ENCODE measurements around the gene LMNA.
A peak's percentile ranks its signal among the peaks of the same experiment; 100 is the strongest.

Gene LMNA

DNA sequence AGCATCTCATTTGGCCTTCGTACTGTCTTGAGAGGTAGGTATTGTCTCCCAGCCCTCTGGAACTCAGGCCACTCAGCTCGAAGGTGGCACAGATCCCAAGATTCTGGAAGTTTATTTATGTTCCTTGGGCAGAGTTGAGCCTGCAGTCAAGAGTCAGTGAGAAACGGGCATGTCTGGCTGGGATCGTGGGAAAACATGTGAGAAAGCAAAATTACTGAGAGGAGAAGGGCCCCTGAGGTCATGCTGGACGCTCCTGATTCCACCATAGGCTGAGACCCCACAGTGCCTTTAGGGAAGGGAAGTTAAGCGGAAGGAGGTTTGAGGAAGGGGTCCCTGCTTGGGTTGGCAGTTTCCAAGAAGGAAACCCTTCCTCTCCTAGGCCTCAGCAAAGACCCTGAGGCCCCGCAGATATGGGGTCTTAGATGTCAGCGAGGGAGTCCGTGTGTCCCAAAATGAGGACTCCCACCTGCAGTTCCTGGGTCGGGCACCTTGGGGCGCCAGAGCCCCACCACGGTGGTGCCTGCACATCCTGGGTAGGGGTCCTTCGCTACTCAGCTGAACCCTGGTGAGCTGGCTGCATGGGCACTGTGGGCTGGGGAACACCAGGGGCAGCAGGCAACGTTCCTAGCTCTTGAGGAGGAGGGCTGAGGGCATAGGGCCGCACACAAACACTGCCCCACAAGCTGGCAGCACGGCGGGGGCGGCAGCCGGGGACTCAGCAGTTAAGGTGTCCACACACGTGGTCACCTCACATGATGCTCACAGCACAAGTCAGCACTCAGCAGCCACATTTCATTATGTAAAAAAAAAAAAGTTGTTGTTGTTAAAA is 26.6 kb downstream of the LMNA start:
- DNase-seq (ENCODE audit: low spot score) = no peak

DNA sequence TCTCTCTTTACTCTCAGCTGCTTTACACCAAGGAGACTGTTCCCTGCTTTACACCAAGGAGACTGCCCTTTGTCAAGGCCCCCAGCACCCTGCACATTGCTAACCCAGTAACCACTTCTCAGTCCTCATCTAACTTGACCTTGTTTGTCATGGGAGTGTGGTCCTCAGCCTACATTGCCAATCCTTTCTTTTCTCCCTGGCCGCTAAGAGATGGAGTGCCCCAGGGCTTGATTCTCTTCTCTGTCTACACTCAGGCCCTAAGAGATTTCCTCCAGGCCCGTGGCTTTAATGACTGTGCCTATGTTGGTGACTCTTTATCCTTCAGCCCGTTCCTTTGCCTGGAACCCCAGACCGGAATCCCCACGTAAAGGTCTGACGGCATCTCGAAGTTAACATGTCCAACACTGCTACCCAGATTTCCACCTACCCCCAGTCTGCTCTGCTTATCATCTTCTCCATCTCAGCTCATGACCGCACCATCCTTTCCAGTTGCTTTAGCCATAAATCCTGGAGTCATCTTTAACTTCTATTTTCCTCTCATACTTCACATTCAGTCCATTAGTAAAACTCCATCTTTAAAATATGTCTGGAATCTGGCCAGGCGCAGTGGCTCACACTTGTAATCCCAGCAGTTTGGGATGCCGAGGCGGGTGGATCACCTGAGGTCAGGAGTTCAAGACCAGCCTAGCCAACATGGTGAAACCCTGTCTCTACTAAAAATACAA is 29.4 kb downstream of the LMNA start:
- DNase-seq (ENCODE audit: low spot score) = no peak

DNA sequence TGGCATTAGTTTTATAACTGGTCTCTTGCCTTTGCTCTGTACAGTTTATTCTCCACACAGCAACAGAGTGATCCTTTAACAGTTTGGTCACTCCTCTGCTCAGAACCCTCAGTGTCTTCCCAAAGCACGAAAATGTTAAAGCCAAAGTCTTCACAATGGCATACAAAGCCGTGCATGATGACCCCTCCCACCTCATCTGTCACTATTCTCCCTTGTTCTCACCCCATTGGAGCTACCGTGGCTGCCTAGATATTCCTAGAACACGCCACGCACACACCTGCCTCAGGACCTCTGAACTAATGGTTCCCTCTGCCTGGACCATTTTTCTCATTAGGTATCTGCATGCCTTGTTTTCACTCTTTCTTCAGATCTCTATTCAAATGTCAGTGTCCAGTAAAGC is 30.2 kb downstream of the LMNA start:
- DNase-seq (ENCODE audit: low spot score) = no peak

DNA sequence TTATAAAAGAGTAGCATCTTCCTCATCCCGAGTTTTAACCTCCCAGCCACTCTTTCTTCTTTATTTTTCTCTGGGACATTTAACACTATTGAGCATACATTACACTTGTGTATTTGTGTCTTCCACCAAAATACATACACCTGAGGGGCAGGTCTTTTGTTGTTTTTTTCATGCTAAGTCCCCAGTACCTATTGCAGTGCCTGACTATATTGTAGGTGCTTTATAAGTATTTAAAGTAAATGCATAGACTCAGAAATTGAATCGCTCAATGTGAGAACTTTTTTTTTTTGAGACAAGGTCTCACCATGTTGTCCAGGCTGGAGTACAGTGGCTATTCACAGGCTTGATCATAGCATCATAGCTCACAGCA is 31.1 kb downstream of the LMNA start:
- no peak for DNase-seq (ENCODE audit: low spot score)

DNA sequence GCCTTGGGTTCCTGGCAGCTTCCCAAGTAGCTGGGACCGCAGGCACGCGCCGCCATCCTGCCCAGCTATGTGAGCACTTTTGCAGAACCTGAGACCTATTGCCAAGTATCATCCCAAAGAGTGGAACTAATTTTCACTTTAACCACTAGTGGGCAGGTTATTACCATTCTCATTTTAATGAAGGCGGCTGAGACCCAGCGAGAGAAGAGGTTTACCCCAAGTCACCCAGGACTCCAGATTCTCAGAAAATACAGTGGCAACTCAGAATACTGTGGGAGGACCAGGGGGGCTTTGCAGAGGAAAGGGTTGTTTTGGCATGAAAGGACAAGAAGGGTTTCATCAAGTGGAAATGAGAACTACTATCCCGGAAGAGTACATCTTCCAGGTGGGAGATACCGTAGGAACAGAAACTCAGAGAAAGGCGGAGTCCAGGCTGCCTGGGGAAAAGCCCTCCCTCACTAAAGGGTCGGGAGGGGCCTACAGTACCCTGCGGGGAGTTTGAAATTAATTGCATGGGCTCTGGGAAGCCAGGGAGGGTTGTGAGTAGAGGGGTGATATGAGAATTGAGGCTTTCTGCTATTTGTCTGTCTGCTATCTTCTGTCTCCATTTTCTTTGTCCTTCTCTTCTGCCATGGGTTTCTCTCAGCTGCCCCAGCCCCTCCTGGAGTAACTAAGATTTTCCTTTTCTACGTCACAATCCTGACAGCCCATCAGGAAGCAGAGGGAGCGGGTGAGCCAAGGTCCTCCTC is 31.7 kb downstream of the LMNA start:
- peak; percentile 92 for DNase-seq (ENCODE audit: low spot score)

DNA sequence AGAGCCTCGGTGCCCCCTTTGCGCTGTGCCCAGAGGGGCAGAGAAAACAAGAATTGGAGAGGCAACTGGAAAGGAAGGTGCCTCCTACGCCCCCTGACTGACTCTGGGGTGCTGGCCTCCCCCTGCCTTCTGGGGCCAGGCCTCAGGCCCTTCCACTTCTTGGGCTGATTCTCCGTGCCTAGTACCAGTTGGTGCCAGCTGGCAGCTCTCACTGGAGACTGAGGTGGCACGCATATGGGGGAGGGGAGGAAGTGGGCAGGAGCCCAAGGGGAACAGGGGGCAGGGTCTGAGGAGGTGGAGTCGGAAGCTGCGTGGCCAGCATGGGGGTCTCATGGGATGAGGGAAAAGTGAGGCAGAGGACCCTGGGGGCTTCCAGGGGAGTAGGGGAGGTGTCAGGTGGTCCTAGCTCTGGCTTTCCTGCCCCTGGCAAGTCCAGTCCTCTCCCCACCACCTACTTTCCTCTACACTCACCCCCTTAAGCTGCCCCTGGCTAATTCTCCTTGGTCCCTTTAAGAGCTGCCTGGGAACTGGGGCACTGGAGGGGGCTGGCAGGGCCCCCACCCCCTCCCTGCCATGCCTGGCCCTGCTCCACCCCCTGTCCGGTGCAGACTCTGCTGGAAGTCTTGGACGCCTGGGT is 32.4 kb downstream of the LMNA start:
- DNase-seq (ENCODE audit: low spot score) = no peak

DNA sequence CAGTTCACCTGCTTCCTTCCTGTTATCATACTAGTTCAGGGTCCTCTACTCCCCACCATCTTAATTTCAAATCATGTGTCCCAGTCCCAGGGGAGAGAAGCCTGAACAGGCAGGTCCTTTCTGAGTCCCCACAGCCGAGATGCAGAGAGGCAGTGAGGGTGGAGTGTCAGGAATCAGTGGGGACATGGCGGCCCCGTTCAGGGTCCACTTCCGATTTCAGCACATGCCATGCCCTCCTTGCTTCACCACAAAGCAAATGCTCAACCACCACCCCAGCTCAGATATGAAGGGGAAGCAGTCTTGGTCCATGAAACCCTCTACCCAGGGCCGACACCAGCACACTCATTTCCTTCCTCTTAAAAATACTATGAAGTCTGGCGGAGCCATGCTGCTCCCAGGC is 33.7 kb downstream of the LMNA start:
- no peak for DNase-seq (ENCODE audit: low spot score)

DNA sequence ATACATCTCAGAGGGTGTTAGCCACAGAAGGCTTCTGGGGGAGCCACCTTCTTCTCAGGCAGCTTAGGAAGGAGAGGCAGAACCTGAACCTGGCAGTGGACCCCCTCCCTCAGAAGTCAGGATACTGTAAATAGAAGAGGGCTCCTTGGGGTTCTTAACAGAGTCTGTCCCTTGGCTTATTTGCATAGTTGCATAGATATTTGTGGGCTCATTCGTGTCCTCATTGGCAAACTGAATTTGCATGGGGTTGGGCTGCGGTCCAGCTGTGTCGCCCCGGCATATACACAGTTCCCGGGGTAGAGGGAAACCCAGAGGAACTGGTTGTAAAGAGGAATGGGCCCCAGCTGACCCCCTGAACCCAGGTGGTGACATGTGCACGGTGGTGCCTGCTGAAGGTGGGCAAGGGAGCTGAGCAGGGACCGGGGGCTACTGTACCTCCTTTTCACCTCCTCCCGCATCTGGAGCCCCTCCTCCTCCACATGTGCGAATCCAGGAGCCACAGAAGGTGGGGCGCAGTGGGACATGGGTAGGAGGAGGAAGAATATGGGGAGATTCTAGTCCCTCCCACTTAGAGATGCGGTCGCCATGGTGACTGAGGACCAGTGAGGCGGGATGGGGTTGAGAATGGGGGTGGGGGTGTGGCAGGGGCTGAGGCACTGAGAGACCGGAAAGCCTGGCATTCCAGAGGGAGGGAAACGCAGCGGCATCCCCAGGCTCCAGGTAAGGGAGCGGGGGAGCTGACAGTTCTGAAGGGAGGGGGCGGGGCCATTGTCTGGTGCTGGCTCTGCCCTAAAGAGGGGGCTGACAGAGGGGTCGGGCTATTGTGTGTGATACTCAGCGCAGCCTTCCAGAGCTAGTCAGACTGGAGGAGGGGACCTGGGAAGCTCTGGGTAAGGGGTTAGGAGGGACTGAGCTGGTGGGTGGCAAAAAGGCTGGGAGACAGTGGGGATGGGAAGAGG is 35.1 kb downstream of the LMNA start:
- DNase-seq (ENCODE audit: low spot score) = no peak

DNA sequence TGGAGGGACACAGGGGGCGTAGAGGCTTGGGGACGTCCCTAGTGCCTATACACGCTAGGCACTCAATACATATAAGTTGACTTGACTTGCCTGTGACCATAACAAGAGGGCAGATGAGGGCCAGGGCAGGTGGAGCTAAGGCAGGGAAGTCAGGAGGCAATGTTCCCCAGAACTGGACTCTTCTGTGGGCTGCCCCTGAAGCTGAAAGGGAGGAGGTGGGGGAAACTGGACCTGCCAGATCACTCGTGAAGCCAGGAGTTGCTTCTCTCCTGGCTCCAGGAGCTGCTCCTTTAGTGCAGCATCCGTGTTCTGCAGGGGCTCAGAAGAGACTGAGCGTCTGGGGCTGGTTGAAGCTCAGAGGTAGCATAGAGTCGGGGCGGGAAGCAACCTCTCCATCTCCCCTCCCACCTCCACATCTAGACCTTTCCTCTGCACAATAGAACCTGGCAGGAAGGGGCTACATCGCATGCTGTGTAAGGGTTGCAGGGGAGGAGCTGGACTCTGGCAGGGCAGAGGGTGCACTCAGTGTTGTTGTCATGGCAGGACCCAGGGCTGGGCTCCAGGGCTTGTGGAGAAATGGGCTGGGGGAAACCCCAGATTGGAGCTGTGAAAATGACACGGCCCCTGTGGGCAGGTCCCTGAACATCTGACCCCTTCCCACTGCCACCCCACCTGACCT is 36.0 kb downstream of the LMNA start:
- no peak for DNase-seq (ENCODE audit: low spot score)

DNA sequence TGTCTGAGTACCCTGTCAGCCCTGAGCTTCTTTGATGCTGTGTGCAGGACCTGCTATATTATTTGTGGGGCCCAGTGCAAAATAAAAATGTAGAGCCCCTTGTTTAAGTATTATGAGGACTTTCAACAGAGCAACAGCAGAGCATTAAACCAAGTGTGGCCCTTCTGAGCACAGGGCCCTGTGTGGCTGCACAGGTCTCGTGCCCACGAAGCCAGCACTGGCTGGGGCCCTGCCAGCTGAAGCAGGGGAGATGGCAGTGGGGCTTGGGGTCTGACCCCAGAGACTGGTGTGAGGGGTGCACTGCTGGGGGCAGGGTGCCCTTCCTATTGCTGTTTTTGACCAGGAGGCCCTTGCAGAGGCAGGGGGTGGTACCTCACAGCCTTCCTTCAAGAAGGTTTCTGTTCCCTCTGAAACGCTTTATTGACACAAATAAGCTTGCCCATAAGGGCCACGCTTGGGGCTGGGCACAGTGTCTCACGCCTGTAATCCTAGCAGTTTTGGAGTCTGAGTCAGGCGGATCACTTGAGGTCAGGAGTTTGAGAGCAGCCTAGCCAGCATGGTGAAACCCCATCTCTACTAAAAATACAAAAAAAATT is 36.7 kb downstream of the LMNA start:
- DNase-seq (ENCODE audit: low spot score) = no peak

DNA sequence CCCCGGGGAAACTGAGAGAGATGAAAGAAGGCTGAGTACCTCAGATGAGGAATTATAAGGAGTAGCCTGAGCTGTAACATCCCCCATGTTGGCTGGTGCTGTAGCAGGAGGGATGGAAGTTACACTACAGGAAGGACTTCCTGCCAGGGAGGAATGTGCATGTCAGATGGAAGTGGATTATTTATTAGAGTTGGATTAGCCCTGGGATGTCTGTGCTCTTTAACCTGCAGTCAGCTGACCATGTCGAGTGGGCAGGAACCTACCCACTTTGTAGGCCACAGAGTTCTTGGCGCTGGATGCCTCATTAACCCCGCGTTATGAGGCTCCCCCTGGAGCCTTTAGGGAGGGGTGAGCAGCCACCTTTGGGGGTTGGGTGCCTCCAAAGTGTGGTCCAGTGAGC is 38.1 kb downstream of the LMNA start:
- no peak for DNase-seq (ENCODE audit: low spot score)

DNA sequence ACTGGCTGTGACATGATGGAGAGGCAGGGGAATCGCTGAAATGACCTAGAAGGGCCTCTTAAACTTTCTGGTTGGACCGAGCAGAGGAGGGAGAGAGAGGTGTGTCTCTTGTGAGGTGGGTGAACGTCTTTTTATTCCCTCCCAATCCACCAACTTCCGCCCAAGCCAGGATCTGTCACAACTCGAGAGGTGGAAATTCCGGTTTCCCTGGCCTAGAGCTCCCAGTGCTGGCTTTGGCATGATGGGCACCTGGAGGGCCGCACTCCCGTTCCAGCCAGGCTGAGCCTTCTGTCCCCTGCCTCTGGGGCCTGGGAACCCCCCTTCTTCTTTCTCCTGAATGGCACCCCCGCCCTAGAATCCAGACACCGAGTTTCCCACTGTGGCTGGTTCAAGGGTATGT is 38.9 kb downstream of the LMNA start, which contains the start of gene SEMA4A:
Gene SEMA4A, plus strand, starts transcription at position 224 of the 400 bp plus-strand sequence. CDS start 994 bp downstream, outside the sequence.
- no peak for DNase-seq (ENCODE audit: low spot score)

DNA sequence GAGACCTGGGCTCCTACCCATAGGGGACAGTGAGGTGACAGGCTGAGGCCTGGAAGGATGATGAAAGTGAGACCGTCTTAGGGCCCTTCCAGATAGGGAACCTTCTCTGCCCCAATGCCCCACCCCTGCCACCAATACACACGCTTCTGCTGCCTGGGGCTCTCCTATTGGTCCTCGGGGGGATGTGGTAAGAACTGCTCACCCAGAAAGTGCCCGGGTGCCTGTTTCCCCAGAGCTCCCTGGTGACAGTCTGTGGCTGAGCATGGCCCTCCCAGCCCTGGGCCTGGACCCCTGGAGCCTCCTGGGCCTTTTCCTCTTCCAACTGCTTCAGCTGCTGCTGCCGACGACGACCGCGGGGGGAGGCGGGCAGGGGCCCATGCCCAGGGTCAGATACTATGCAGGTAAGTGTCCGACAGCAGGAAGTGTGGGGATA is 39.8 kb downstream of the LMNA start:
- no peak for DNase-seq (ENCODE audit: low spot score)

DNA sequence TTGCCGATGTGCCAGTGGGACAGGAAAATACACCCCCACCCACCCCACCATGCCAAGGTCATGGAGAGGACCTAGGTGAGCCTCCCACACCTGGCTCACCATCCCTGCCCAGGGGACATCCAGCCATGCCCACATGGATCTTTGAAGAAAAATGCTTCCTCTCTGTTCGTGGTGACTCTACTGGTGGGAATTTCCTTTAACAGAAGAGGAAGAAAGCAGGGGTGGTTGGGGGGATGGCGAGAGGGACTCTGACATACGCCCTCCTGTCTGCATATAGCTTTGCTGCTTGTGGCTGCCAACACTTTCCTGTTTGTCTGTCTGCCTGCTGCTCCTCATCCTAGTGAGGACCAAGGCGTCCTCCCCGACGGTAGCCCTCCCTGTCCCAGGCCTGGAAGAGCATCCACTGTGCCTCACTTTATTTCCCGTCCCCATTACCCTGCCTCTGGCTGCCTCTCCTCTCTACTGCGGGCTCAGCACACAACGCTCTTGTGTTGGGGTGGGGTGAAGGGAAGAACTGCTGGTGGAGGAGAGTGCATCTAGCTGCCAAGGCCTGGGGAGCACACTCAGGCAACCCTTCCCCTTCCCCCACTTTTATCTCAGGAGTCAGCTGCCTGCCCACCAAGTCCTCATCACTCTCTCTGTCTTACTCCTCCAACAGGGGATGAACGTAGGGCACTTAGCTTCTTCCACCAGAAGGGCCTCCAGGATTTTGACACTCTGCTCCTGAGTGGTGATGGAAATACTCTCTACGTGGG is 41.4 kb downstream of the LMNA start:
- no peak for DNase-seq (ENCODE audit: low spot score)

DNA sequence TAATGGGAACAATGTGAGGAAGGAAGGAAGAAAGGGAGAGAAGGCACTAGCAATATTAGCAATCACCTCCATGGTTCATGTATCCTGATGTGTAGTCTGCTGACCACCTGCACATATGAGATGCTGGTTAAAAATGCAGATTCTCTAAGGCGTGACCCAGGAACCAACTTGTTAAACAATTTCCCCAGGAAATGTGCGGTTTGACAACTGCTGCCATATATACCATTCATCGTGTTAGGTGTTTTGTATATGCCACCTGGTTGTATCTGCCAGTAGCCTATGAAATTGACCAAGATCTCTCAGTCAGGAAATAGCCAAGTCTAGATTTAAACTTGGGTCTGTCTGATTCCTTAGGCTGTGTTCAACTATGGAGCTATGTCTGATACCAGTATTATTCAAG is 43.0 kb downstream of the LMNA start:
- no peak for DNase-seq (ENCODE audit: low spot score)

DNA sequence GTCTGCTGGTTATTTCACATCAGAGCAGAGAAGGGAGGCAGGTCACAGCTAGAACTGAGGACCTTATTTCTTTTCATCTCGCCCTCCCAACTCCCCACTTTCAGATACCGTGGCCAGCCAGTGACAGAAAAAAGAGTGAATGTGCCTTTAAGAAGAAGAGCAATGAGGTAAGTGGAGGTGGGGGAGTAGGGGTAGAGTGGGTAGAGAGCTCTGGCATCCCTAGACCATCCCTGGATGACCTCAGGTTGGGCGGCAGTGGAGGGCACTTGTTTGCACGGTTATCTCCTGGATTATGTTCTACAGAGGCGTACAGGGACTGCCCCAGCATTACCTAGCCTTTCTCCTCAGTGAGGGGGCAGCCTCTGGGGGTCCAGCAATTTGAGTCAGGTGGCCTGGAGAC is 43.5 kb downstream of the LMNA start:
- DNase-seq (ENCODE audit: low spot score) = no peak

DNA sequence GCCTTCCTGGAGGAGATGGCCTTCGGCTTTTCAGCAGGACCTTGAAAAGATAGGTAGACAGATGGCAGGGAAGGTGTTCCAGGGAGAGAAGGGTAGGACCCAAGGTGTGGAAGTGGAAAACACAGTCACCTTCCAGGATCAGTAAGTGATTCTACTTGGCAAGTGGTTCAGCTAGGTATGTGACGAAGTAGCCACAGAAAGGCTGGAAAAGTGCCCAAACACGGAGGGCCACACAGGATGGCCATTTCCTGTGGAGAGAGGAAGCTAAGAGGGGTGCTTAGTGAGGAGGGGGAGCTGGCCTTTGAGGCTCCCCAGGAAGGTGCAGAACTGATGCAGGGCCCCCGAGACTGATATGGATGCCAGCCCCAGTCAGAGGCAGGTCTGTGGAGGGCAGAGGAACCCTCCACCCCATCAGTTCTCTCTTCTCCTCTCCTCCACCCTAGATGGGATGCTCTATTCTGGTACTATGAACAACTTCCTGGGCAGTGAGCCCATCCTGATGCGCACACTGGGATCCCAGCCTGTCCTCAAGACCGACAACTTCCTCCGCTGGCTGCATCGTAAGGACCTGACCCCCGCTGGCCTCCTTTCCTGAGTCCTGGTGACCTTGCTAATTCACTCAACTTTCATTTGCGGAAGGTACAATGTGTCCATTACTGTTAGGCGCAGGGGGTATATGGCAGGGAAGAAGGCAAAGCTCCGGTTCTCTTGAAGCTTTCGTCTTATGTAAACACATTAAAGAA is 45.7 kb downstream of the LMNA start:
- DNase-seq (ENCODE audit: low spot score) = no peak

DNA sequence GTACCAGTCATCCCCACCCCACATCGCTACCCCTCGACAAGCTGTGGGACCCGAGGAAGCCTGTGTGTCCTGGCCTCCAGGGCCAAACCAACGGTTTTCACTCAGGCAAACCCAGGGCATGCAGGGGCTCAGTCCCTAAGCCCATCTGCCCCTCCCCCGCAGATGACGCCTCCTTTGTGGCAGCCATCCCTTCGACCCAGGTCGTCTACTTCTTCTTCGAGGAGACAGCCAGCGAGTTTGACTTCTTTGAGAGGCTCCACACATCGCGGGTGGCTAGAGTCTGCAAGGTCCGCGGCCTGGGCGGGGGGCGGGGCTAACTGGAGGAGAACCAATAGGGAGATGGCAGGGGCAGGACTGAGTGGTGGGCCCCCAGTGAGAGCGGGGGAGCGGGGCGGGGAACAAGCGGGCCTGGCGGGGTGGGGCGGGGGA is 46.2 kb downstream of the LMNA start:
- DNase-seq (ENCODE audit: low spot score) = no peak
